ENCODE results near the gene EMX2. TPM values are rescaled to one million over a fixed set of nuclear protein-coding genes. Genes with fewer than 3 reads are reported as not detected.

The EMX2 gene
- polyA plus RNA-seq, 1 donor from 2014 or later, result 0.12 TPM

- TF ChIP-seq TAF1 (IDR thresholded peaks at IDR 0.05; ENCODE audit: low read depth) (no peak), POLR2AphosphoS5 (IDR thresholded peaks at IDR 0.05) (no peak), SMC3 (conservative IDR thresholded peaks at IDR 0.05; ENCODE audit: poor library complexity) (no peak), CTCF (IDR thresholded peaks at IDR 0.05; ENCODE audit: poor library complexity, severe bottlenecking) (no peak), EZH2 (IDR thresholded peaks at IDR 0.05; ENCODE audit: borderline replicate concordance, insufficient read depth, low read length, poor library complexity, severe bottlenecking) (no peak), MXI1 (conservative IDR thresholded peaks at IDR 0.05; ENCODE audit: poor library complexity, severe bottlenecking) (no peak), RAD21 (conservative IDR thresholded peaks at IDR 0.05) (no peak), REST (IDR thresholded peaks at IDR 0.05; ENCODE audit: borderline replicate concordance) (no peak), EP300 (conservative IDR thresholded peaks at IDR 0.05; ENCODE audit: poor library complexity, severe bottlenecking) (no peak)
- no peaks in the 10 kb centered on the region for H3K36me3 ChIP-seq (ENCODE audit: insufficient read depth, low read length)
These were observed 33.0 kb upstream of the EMX2 start for GRCh38 chr10:117509573-117509972.

GRCh38 chr10:117511601-117512390 is 30.8 kb upstream of the EMX2 start:
- Histone ChIP-seq H3K27ac (ENCODE audit: low read length) (no peak overlapping the region), H3K9ac (ENCODE audit: low read length) (no peak overlapping the region), H3K9me3 (ENCODE audit: low read length) (no peaks in the 10 kb centered on the region), H3F3A (ENCODE audit: insufficient read depth, low read length, poor library complexity, severe bottlenecking) (no peaks in the 10 kb centered on the region), H3K36me3 (ENCODE audit: insufficient read depth, low read length) (no peaks in the 10 kb centered on the region), H3K4me2 (ENCODE audit: low read length) (no peak overlapping the region), H4K20me1 (ENCODE audit: insufficient read depth) (no peaks in the 10 kb centered on the region), H3K79me2 (replicated peaks; ENCODE audit: insufficient read depth, low read length) (no peaks in the 10 kb centered on the region), H2AFZ (ENCODE audit: low read depth, low read length) (no peak overlapping the region), H3K27me3 (ENCODE audit: insufficient read depth, low read depth, low read length) (no peaks in the 10 kb centered on the region), H3K9me2 (ENCODE audit: insufficient read depth, low read length) (no peaks in the 10 kb centered on the region), H3K4me3 (ENCODE audit: low read length) (no peak overlapping the region)
- TF ChIP-seq RAD21 (conservative IDR thresholded peaks at IDR 0.05) (no peak), SMC3 (conservative IDR thresholded peaks at IDR 0.05; ENCODE audit: poor library complexity) (no peak), MXI1 (conservative IDR thresholded peaks at IDR 0.05; ENCODE audit: poor library complexity, severe bottlenecking) (no peak), POLR2AphosphoS5 (IDR thresholded peaks at IDR 0.05) (no peak), TAF1 (IDR thresholded peaks at IDR 0.05; ENCODE audit: low read depth) (no peak), REST (IDR thresholded peaks at IDR 0.05; ENCODE audit: borderline replicate concordance) (no peak), CTCF (IDR thresholded peaks at IDR 0.05; ENCODE audit: poor library complexity, severe bottlenecking) (no peak), EZH2 (IDR thresholded peaks at IDR 0.05; ENCODE audit: borderline replicate concordance, insufficient read depth, low read length, poor library complexity, severe bottlenecking) (no peak)

More at GRCh38 chr10:117509573-117509972, 33.0 kb upstream of the EMX2 start:
- Histone ChIP-seq H3K27me3 (ENCODE audit: insufficient read depth, low read depth, low read length) (no peaks in the 10 kb centered on the region), H2AFZ (ENCODE audit: low read depth, low read length) (no peak overlapping the region), H3K9me2 (ENCODE audit: insufficient read depth, low read length) (no peaks in the 10 kb centered on the region), H3K79me2 (replicated peaks; ENCODE audit: insufficient read depth, low read length) (no peaks in the 10 kb centered on the region), H3K9ac (ENCODE audit: low read length) (no peak overlapping the region), H3K4me2 (ENCODE audit: low read length) (no peak overlapping the region), H3K27ac (ENCODE audit: low read length) (no peak overlapping the region), H3K9me3 (ENCODE audit: low read length) (no peaks in the 10 kb centered on the region), H4K20me1 (ENCODE audit: insufficient read depth) (no peaks in the 10 kb centered on the region), H3K4me3 (ENCODE audit: low read length) (no peak overlapping the region), H3F3A (ENCODE audit: insufficient read depth, low read length, poor library complexity, severe bottlenecking) (no peaks in the 10 kb centered on the region)
